ENCODE measurements around the gene INTS11.

GRCh38 chr1:1314237-1314586, 10.2 kb downstream of the INTS11 start:
- TF ChIP-seq NFRKB (IDR thresholded peaks at IDR 0.05) = no peak
- no peak for TF ChIP-seq BHLHE40 (IDR thresholded peaks at IDR 0.05; ENCODE audit: borderline replicate concordance)
- no peak for TF ChIP-seq SP1 (IDR thresholded peaks at IDR 0.05)
- no peak for TF ChIP-seq LEF1 (IDR thresholded peaks at IDR 0.05; ENCODE audit: borderline replicate concordance)
- no peak for TF ChIP-seq L3MBTL2 (conservative IDR thresholded peaks at IDR 0.05)
- TF ChIP-seq CTBP1 (IDR thresholded peaks at IDR 0.05; ENCODE audit: borderline replicate concordance) = no peak
- no peak for TF ChIP-seq TARDBP (IDR thresholded peaks at IDR 0.05)
- no peak for TF ChIP-seq FOXM1 (IDR thresholded peaks at IDR 0.05; ENCODE audit: borderline replicate concordance)
- no peak for TF ChIP-seq SUZ12 (IDR thresholded peaks at IDR 0.05)

Measured in HEK293T (cell line).